Endodermal cell (in vitro differentiated cells): ENCODE results near the gene SOSTDC1. TPM values are rescaled to one million over a fixed set of nuclear protein-coding genes. Genes with fewer than 3 reads are reported as not detected.

Source experiments
- DNase-seq: peaks from one replicate; pipeline ENCODE4 v3.0.0-alpha.2; 2017
- H3K27ac ChIP-seq: 2 replicates; pipeline ENCODE4 v1.5.1; 2013; ENCODE audit warnings: mild to moderate bottlenecking, low read depth, low read length, moderate library complexity
- H3K27me3 ChIP-seq: 2 replicates; pipeline ENCODE4 v1.6.1; 2013; ENCODE audit warnings: mild to moderate bottlenecking, low read length, moderate library complexity; ENCODE audit not compliant: insufficient read depth, control insufficient read depth, poor library complexity, severe bottlenecking
- H3K36me3 ChIP-seq: 2 replicates; pipeline ENCODE4 v1.7.0; 2013; ENCODE audit warnings: mild to moderate bottlenecking, low read length, moderate library complexity; ENCODE audit not compliant: control insufficient read depth, insufficient read depth
- H3K4me1 ChIP-seq: one replicate; pipeline ENCODE4 v1.7.0; 2013; ENCODE audit warnings: low read length; ENCODE audit not compliant: control insufficient read depth, insufficient read depth
- H3K4me3 ChIP-seq: 2 replicates; pipeline ENCODE4 v1.5.1; 2013; ENCODE audit warnings: mild to moderate bottlenecking, low read length, moderate library complexity
- H3K9ac ChIP-seq: 2 replicates; pipeline ENCODE4 v1.6.1; 2013; ENCODE audit warnings: mild to moderate bottlenecking, low read length, moderate library complexity; ENCODE audit not compliant: poor library complexity, severe bottlenecking; ENCODE audit errors: extremely low read depth
- H3K9me3 ChIP-seq: 2 replicates; pipeline ENCODE4 v1.6.1; 2013; ENCODE audit warnings: mild to moderate bottlenecking, low read length, moderate library complexity; ENCODE audit not compliant: control insufficient read depth
- H3K27ac Mint-ChIP-seq: 2 replicates; pipeline ENCODE4 v1.8.0; 2020; ENCODE audit warnings: mixed read lengths
- H3K27me3 Mint-ChIP-seq: 2 replicates; pipeline ENCODE4 v1.8.0; 2021; ENCODE audit warnings: mild to moderate bottlenecking, mixed read lengths; ENCODE audit not compliant: insufficient read depth
- H3K36me3 Mint-ChIP-seq: 2 replicates; pipeline ENCODE4 v1.8.0; 2020; ENCODE audit warnings: low read depth, mixed read lengths
- H3K4me1 Mint-ChIP-seq: 2 replicates; pipeline ENCODE4 v1.8.0; 2020; ENCODE audit warnings: mixed read lengths
- H3K4me3 Mint-ChIP-seq: 2 replicates; pipeline ENCODE4 v1.8.0; 2020; ENCODE audit warnings: mild to moderate bottlenecking, moderate library complexity, mixed read lengths
- H3K9me3 Mint-ChIP-seq: 2 replicates; pipeline ENCODE4 v1.8.0; 2020; ENCODE audit warnings: mild to moderate bottlenecking, mixed read lengths
- WGBS, 2 experiments: methylation state at CpG; one replicate each; pipeline versions ENCODE4 v1.1.5 to v1.1.7; 2013; ENCODE audit warnings: missing lambda C conversion rate in 2 of 2, mixed read lengths in 1 of 2; ENCODE audit not compliant: insufficient coverage in 1 of 2, insufficient read length in 1 of 2; 5-methylcytosine and 5-hydroxymethylcytosine counted together
- total RNA-seq, 2 donors: library from RNA; stranded (reverse); fragmentation: NEBNext Ultra II Directional in 1 of 2; extraction: Animal tissue kit (Norgen Biotek cat#: 25700) in 1 of 2; gene quantifications; 2 replicates in 1 of 2; 3 replicates in 1 of 2; pipeline ENCODE4 v1.2.1, GENCODE V29; 2021
- TF ChIP-seq, protein P1 (sequence below): fragments of 200-600 bp; sonication (generic); conservative IDR thresholded peaks from 2 replicates; pipeline ENCODE4 v1.5.0; 2021; ENCODE audit warnings: antibody characterized with exemption, mild to moderate bottlenecking

The SOSTDC1 gene
- total RNA-seq, 2 donors from 2014 or later: 0.13 to 0.29 TPM

DNA sequence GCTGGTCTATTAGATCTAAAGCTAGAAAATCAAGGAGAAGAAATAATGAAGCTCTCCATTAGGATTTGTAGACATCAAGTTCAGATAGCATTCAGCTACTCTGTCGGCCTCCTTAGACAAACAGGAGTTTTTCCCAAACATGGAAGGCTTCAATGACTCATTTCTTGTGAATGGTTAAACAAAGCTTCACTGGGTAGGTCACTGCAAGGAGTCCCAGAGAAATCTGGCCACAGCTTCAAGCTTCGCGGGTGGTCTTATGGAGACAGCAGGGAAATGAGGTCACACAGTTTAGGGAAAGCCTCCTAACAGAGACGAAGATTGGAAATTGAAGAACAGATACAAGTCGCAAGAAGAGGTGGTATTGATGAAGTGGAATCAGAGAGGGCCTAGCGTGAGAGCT is 38.5 kb upstream of the SOSTDC1 start:
- TF ChIP-seq, protein P1, sequence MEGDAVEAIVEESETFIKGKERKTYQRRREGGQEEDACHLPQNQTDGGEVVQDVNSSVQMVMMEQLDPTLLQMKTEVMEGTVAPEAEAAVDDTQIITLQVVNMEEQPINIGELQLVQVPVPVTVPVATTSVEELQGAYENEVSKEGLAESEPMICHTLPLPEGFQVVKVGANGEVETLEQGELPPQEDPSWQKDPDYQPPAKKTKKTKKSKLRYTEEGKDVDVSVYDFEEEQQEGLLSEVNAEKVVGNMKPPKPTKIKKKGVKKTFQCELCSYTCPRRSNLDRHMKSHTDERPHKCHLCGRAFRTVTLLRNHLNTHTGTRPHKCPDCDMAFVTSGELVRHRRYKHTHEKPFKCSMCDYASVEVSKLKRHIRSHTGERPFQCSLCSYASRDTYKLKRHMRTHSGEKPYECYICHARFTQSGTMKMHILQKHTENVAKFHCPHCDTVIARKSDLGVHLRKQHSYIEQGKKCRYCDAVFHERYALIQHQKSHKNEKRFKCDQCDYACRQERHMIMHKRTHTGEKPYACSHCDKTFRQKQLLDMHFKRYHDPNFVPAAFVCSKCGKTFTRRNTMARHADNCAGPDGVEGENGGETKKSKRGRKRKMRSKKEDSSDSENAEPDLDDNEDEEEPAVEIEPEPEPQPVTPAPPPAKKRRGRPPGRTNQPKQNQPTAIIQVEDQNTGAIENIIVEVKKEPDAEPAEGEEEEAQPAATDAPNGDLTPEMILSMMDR: no peak
- Mint-ChIP-seq H3K9me3 (peaks cover 1% of the 10 kb centered on the region), H3K27me3 (no peaks in the 10 kb centered on the region), H3K36me3 (no peaks in the 10 kb centered on the region), H3K4me1 (peaks cover 3% of the 10 kb centered on the region), H3K4me3 (no peak overlapping the region), H3K27ac (no peak overlapping the region)
- Histone ChIP-seq H3K27ac (no peak overlapping the region), H3K9ac (no peak overlapping the region), H3K4me1 (peaks cover 5% of the 10 kb centered on the region), H3K36me3 (no peaks in the 10 kb centered on the region), H3K27me3 (no peaks in the 10 kb centered on the region), H3K9me3 (peaks cover 20% of the 10 kb centered on the region), H3K4me3 (peak overlapping the region; percentile 40)
- WGBS, 2 experiments: 86 to 87% methylated on average over 6 of the region's 6 CpGs
- DNase-seq: peak; percentile 66

DNA sequence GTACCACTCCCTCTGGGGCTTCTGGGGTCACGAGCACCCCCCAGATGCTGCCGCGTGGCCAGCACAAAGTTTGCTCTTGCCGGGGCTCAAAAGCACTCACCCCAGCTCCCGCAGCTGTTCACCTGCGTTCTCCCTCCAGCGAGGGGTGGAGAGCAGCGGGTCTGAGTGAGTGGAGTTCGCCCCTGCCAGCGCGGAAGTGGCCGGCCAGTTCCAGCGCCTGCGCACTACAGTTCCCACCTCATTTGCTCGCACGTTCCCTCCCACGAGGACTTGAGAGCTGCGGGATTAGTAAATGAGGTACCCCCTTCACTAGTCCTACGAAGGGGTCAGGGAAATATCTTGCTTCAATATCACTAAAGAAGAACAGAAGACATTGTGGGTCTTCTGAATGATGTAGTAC is 36.8 kb upstream of the SOSTDC1 start:
- Histone ChIP-seq H3K9me3 (peaks cover 16% of the 10 kb centered on the region), H3K9ac (no peak overlapping the region), H3K27ac (no peak overlapping the region), H3K27me3 (no peaks in the 10 kb centered on the region), H3K4me1 (peaks cover 5% of the 10 kb centered on the region), H3K4me3 (no peak overlapping the region), H3K36me3 (no peaks in the 10 kb centered on the region)
- H3K27me3 Mint-ChIP-seq: no peaks in the 10 kb centered on the region
- H3K9me3 Mint-ChIP-seq: no peaks in the 10 kb centered on the region
- no peak for DNase-seq
- no peak overlapping the region for H3K27ac Mint-ChIP-seq
- 96 to 100% methylated on average over 12 to 19 of the region's 19 CpGs for WGBS, 2 experiments
- H3K4me1 Mint-ChIP-seq: peaks cover 3% of the 10 kb centered on the region
- no peak overlapping the region for H3K4me3 Mint-ChIP-seq
- TF ChIP-seq, protein P1: no peak
- H3K36me3 Mint-ChIP-seq: no peaks in the 10 kb centered on the region

DNA sequence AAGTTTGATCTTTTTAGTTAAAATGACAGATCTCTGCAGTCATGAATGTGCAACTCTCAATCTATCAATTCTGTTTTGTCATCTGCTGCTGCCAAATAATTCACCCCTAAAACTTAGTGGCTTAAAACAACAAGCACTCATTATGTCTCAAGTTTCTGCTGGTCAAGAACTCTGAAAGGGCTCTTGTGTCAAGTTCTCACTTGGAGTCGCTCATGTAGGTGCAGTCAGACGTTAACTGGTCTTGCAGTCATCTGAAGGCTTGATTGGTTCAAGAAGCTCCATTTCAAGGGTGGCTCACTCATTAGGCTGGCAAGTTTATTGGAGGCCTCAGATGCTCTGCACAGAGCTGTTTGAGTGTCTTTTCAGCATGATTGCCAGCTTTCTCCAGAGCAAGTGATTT is 32.6 kb upstream of the SOSTDC1 start:
- H3K4me1 Mint-ChIP-seq: peaks cover 8% of the 10 kb centered on the region
- H3K4me3 ChIP-seq: no peak overlapping the region
- 94 to 95% methylated on average over 2 of the region's 2 CpGs for WGBS, 2 experiments
- no peaks in the 10 kb centered on the region for H3K27me3 ChIP-seq
- H3K36me3 Mint-ChIP-seq: no peaks in the 10 kb centered on the region
- H3K27ac ChIP-seq: no peak overlapping the region
- H3K9me3 Mint-ChIP-seq: no peaks in the 10 kb centered on the region
- H3K9me3 ChIP-seq: peaks cover 14% of the 10 kb centered on the region
- no peak for DNase-seq
- no peak overlapping the region for H3K4me3 Mint-ChIP-seq
- no peaks in the 10 kb centered on the region for H3K27me3 Mint-ChIP-seq
- H3K36me3 ChIP-seq: no peaks in the 10 kb centered on the region
- H3K4me1 ChIP-seq: peaks cover 11% of the 10 kb centered on the region
- TF ChIP-seq, protein P1: no peak
- H3K27ac Mint-ChIP-seq: no peak overlapping the region
- no peak overlapping the region for H3K9ac ChIP-seq
